Mesenchymal stem cell (in vitro differentiated cells and primary cell): Measurements from ENCODE around the gene PTCD2.

Experiments used
- DNase-seq: peaks from one replicate; pipeline ENCODE4 v3.0.0-alpha.2; 2013
- H2AFZ ChIP-seq: one replicate; pipeline ENCODE4 v1.6.1; 2013; ENCODE audit warnings: low read depth, mild to moderate bottlenecking, control low read depth, inconsistent platforms, low read length, moderate library complexity
- H2AK5ac ChIP-seq: 2 replicates; pipeline ENCODE4 v1.6.1; 2013; ENCODE audit warnings: low read length, moderate library complexity, mild to moderate bottlenecking, inconsistent platforms; ENCODE audit not compliant: severe bottlenecking
- H2BK120ac ChIP-seq: one replicate; pipeline ENCODE4 v1.6.1; 2013; ENCODE audit warnings: low read depth, mild to moderate bottlenecking, inconsistent platforms, low read length, moderate library complexity
- H2BK12ac ChIP-seq, 2 experiments: one replicate each; pipeline ENCODE4 v1.6.1; 2013; ENCODE audit warnings: inconsistent platforms in 2 of 2, low read length in 2 of 2, mild to moderate bottlenecking in 2 of 2, moderate library complexity in 2 of 2, control low read depth in 1 of 2
- H2BK15ac ChIP-seq: one replicate; pipeline ENCODE4 v1.6.1; 2013; ENCODE audit warnings: mild to moderate bottlenecking, low read depth, inconsistent platforms; ENCODE audit not compliant: poor library complexity, severe bottlenecking
- H2BK5ac ChIP-seq: 2 replicates; pipeline ENCODE4 v1.6.1; 2013; ENCODE audit warnings: low read depth, mild to moderate bottlenecking, low read length, control low read depth, inconsistent platforms; ENCODE audit not compliant: poor library complexity, severe bottlenecking
- H3K14ac ChIP-seq, 2 experiments: one replicate each; pipeline ENCODE4 v1.6.1; 2013; ENCODE audit warnings: inconsistent platforms in 2 of 2, low read length in 2 of 2, control low read depth in 1 of 2, mild to moderate bottlenecking in 1 of 2, moderate library complexity in 1 of 2
- H3K18ac ChIP-seq, 2 experiments: one replicate each; pipeline ENCODE4 v1.6.1; 2013; ENCODE audit warnings: inconsistent platforms in 2 of 2, low read length in 2 of 2, control low read depth in 1 of 2, low read depth in 1 of 2, mild to moderate bottlenecking in 1 of 2
- H3K23ac ChIP-seq, 2 experiments: one replicate each; pipeline ENCODE4 v1.6.1; 2013; ENCODE audit warnings: inconsistent platforms in 2 of 2, low read length in 2 of 2, mild to moderate bottlenecking in 2 of 2, moderate library complexity in 2 of 2, control low read depth in 1 of 2
- H3K27ac ChIP-seq: 2 replicates; pipeline ENCODE4 v1.5.1; 2013; ENCODE audit warnings: mild to moderate bottlenecking, moderate library complexity, low read length, control low read depth, inconsistent platforms; ENCODE audit not compliant: poor library complexity, severe bottlenecking
- H3K27me3 ChIP-seq, 2 experiments: 2 replicates each; pipeline versions ENCODE4 v1.6.1 to v1.7.0; 2013; ENCODE audit warnings: low read length in 2 of 2, mild to moderate bottlenecking in 2 of 2, moderate library complexity in 2 of 2, control low read depth in 1 of 2, inconsistent platforms in 1 of 2; ENCODE audit not compliant: control insufficient read depth in 1 of 2, insufficient read depth in 1 of 2
- H3K36me3 ChIP-seq, 2 experiments: 2 replicates each; pipeline versions ENCODE4 v1.6.1 to v1.7.0; 2013; ENCODE audit warnings: low read length in 2 of 2, control low read depth in 1 of 2, inconsistent platforms in 1 of 2, low read depth in 1 of 2, mild to moderate bottlenecking in 1 of 2; ENCODE audit not compliant: insufficient read depth in 2 of 2, control insufficient read depth in 1 of 2
- H3K4ac ChIP-seq, 2 experiments: one replicate each; pipeline ENCODE4 v1.6.1; 2013; ENCODE audit warnings: inconsistent platforms in 2 of 2, low read length in 2 of 2, mild to moderate bottlenecking in 2 of 2, moderate library complexity in 2 of 2, control low read depth in 1 of 2, low read depth in 1 of 2
- H3K4me1 ChIP-seq: 2 replicates; pipeline ENCODE4 v1.6.1; 2013; ENCODE audit warnings: low read depth, low read length, control low read depth; ENCODE audit not compliant: control insufficient read depth, insufficient read depth
- H3K4me2 ChIP-seq: 2 replicates; pipeline ENCODE4 v1.6.1; 2013; ENCODE audit warnings: low read length, mild to moderate bottlenecking, inconsistent platforms; ENCODE audit not compliant: poor library complexity, severe bottlenecking
- H3K4me3 ChIP-seq, 2 experiments: 2 replicates each; pipeline versions ENCODE4 v1.5.1 to v1.7.0; 2013; ENCODE audit warnings: low read length in 2 of 2, mild to moderate bottlenecking in 2 of 2, control low read depth in 1 of 2, low read depth in 1 of 2; ENCODE audit not compliant: insufficient read depth in 1 of 2
- H3K79me1 ChIP-seq: replicated peaks from 2 replicates; pipeline ENCODE4 v1.6.1; 2013; ENCODE audit warnings: mild to moderate bottlenecking, control low read depth, low read length, inconsistent platforms; ENCODE audit not compliant: poor library complexity, severe bottlenecking
- H3K9ac ChIP-seq: 2 replicates; pipeline ENCODE4 v1.7.0; 2013; ENCODE audit warnings: mild to moderate bottlenecking, low read length, moderate library complexity
- H3K9me3 ChIP-seq: 2 replicates; pipeline ENCODE4 v1.7.0; 2013; ENCODE audit warnings: mild to moderate bottlenecking, low read length; ENCODE audit not compliant: control insufficient read depth
- H4K8ac ChIP-seq: one replicate; pipeline ENCODE4 v1.6.1; 2013; ENCODE audit warnings: inconsistent platforms, mild to moderate bottlenecking, low read length, moderate library complexity
- H4K91ac ChIP-seq: one replicate; pipeline ENCODE4 v1.6.1; 2013; ENCODE audit warnings: mild to moderate bottlenecking, low read length, inconsistent platforms
- WGBS: methylation state at CpG from one replicate; pipeline ENCODE4 v1.1.7; 2013; ENCODE audit warnings: mixed read lengths; 5-methylcytosine and 5-hydroxymethylcytosine counted together

Gene PTCD2

DNA sequence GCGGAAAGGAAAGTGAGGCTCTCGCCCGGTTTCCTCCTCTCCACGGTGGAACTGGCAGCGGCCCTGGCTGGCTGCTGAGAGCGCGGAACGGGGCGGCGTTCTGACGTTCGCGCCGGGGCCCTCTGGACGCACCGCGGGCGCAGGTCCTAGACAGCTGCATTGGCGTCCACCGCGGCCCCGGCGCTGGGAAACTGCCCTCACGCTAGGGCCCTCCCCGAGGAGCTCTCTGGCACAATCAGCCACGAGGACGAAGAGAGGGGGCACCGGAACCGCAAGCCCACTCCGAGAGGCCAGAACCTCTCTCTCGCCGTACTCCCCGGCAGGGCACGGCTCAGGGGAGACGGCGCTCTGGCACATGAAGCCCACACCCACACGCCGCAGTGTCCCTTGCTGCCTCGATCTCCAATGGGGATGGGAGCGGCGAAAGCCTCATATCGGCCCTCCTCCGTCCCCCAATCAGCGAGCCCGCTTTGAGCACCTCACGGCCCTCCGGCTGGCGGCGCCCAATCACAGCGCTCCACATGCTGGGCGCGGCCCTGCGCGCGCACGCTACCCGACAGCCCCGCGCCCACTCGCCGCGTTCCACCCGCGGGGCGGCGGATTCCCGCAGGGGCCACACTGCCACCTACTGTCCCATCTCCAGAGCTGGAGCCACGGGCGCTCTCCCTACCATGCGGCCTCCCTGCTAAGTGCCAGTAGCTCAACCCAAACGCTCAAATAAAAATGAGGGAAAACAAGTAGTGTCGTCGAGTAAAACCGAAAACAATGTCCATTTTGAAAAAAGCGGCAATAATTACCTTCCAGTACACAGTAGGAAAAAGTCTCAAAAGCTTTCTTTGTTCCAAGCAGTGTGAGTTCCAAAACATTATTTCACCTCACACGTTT is 12.0 kb upstream of the PTCD2 start:
- Histone ChIP-seq H2AFZ (peak overlapping the region; percentile 73), H4K91ac (peak overlapping the region; percentile 12), H2BK12ac (peak overlapping the region in 1 of 2 experiments; percentile 92), H2AK5ac (peak overlapping the region; percentile 93), H3K4me3 (peak overlapping the region; percentile 87 to 89), H3K27ac (peak overlapping the region; percentile 97), H4K8ac (peak overlapping the region; percentile 74), H3K4ac (peak overlapping the region in 1 of 2 experiments; percentile 19), H2BK120ac (no peak overlapping the region), H3K4me2 (peak overlapping the region; percentile 76), H2BK5ac (peak overlapping the region; percentile 66), H3K36me3 (peaks cover 11 to 32% of the 10 kb centered on the region in 2 experiments), H3K4me1 (peaks cover 1% of the 10 kb centered on the region), H3K79me1 (peaks cover 17% of the 10 kb centered on the region), H3K14ac (peak overlapping the region in 1 of 2 experiments; percentile 97), H3K18ac (peak overlapping the region; percentile 85 to 97), H3K9me3 (no peaks in the 10 kb centered on the region), H3K23ac (no peak overlapping the region), H3K9ac (peak overlapping the region; percentile 97), H2BK15ac (no peak overlapping the region), H3K27me3 (no peaks in the 10 kb centered on the region)
- 3% methylated on average over 67 of the region's 76 CpGs for WGBS
- DNase-seq: peak; percentile 98

DNA sequence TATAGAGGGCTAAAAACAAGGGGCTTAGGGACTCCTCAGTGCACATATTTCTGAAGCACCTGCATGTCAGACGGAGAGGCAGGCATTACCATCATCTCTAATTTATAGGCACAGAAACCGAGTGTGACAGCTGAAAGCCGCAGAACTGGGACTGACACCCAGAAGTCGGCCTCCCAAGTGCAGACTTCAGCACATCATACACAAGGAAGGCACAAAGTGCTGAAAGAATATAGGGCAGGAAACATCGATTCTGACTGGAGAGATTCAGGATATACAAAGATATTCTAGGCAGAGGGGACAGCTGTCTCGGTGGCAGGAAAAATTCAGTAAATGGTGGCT is 11.4 kb upstream of the PTCD2 start:
- H3K4ac ChIP-seq: peak overlapping the region in 1 of 2 experiments; percentile 40
- H3K4me2 ChIP-seq: no peak overlapping the region
- H2AFZ ChIP-seq: no peak overlapping the region
- no peaks in the 10 kb centered on the region for H3K27me3 ChIP-seq
- peak overlapping the region; percentile 23 for H3K27ac ChIP-seq
- no peak for DNase-seq
- peak overlapping the region; percentile 93 for H2AK5ac ChIP-seq
- no peak overlapping the region for H3K14ac ChIP-seq
- no peak overlapping the region for H4K91ac ChIP-seq
- no peak overlapping the region for H2BK5ac ChIP-seq
- peak overlapping the region in 1 of 2 experiments; percentile 56 for H3K4me3 ChIP-seq
- H2BK120ac ChIP-seq: no peak overlapping the region
- no peaks in the 10 kb centered on the region for H3K9me3 ChIP-seq
- no peak overlapping the region for H3K18ac ChIP-seq
- peak overlapping the region; percentile 6 to 77 for H2BK12ac ChIP-seq
- H3K79me1 ChIP-seq: peaks cover 17% of the 10 kb centered on the region
- WGBS: 83% methylated on average over 6 of the region's 6 CpGs
- H3K9ac ChIP-seq: peak overlapping the region; percentile 66
- peaks cover 11 to 32% of the 10 kb centered on the region in 2 experiments for H3K36me3 ChIP-seq
- peak overlapping the region; percentile 36 for H4K8ac ChIP-seq
- no peak overlapping the region for H3K23ac ChIP-seq
- peak overlapping the region; percentile 16 for H2BK15ac ChIP-seq
- H3K4me1 ChIP-seq: peaks cover 1% of the 10 kb centered on the region

DNA sequence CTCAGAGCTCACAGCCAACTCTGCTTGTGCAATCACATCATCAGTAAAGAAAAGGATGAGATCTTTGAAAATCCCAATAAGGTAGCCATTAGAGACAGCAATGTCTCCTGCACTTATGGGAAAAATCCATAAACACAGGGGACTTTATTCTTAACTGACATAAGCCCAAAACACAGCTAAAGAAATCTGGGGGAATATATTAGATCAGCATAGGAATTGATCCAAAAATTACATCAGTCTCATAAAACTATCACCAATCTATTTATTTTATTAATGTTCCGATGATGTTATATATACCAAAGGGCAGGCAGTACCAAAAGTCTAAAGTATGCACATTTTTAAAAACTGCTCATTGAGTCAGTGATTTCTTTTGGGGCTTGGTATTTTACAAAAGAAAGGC is 7.0 kb upstream of the PTCD2 start:
- peak overlapping the region; percentile 37 for H3K9ac ChIP-seq
- H2AFZ ChIP-seq: no peak overlapping the region
- no peak for DNase-seq
- H3K27me3 ChIP-seq: no peaks in the 10 kb centered on the region
- H3K27ac ChIP-seq: no peak overlapping the region
- no CpG with 5 or more reads among the region's 1 CpG for WGBS
- H2BK120ac ChIP-seq: no peak overlapping the region
- H3K18ac ChIP-seq: no peak overlapping the region
- H4K91ac ChIP-seq: no peak overlapping the region
- H3K14ac ChIP-seq: no peak overlapping the region
- no peak overlapping the region for H4K8ac ChIP-seq
- H3K9me3 ChIP-seq: no peaks in the 10 kb centered on the region
- H3K4me3 ChIP-seq: no peak overlapping the region
- peaks cover 1% of the 10 kb centered on the region for H3K4me1 ChIP-seq
- H3K4me2 ChIP-seq: no peak overlapping the region
- no peak overlapping the region for H3K23ac ChIP-seq
- H2BK12ac ChIP-seq: no peak overlapping the region
- H3K4ac ChIP-seq: no peak overlapping the region
- no peak overlapping the region for H2AK5ac ChIP-seq
- peaks cover 18% of the 10 kb centered on the region for H3K79me1 ChIP-seq
- no peak overlapping the region for H2BK5ac ChIP-seq
- no peak overlapping the region for H2BK15ac ChIP-seq
- H3K36me3 ChIP-seq: peaks cover 14 to 38% of the 10 kb centered on the region in 2 experiments

- Histone ChIP-seq H3K9me3 (no peaks in the 10 kb centered on the region), H2BK5ac (no peak overlapping the region), H3K14ac (no peak overlapping the region), H2BK120ac (no peak overlapping the region), H2AFZ (no peak overlapping the region), H3K27me3 (no peaks in the 10 kb centered on the region), H3K27ac (no peak overlapping the region), H2AK5ac (no peak overlapping the region), H3K79me1 (peaks cover 16% of the 10 kb centered on the region), H3K4me1 (no peaks in the 10 kb centered on the region), H3K4ac (no peak overlapping the region), H3K23ac (no peak overlapping the region), H3K9ac (no peak overlapping the region), H2BK12ac (no peak overlapping the region), H3K4me3 (peak overlapping the region in 1 of 2 experiments; percentile 35), H2BK15ac (no peak overlapping the region), H3K36me3 (peaks cover 11 to 34% of the 10 kb centered on the region in 2 experiments), H3K18ac (no peak overlapping the region), H3K4me2 (no peak overlapping the region), H4K91ac (no peak overlapping the region), H4K8ac (no peak overlapping the region)
- DNase-seq: peak; percentile 57
- WGBS: 95% methylated on average over 1 of the region's 3 CpGs
These were observed 5.5 kb upstream of the PTCD2 start for GRCh38 chr5:72314571-72315172.
